SIG-M5 treated with dmso at 0.1 percent for 504 hours (cell line): ENCODE results near the gene SUSD6.
A peak's percentile ranks its signal among the peaks of the same experiment; 100 is the strongest.

Source experiments
- DNase-seq: peaks from one replicate; lab custom pipeline; 2025; ENCODE audit not compliant: unreplicated experiment; lab: John Stamatoyannopoulos, UW

SUSD6 gene

DNA sequence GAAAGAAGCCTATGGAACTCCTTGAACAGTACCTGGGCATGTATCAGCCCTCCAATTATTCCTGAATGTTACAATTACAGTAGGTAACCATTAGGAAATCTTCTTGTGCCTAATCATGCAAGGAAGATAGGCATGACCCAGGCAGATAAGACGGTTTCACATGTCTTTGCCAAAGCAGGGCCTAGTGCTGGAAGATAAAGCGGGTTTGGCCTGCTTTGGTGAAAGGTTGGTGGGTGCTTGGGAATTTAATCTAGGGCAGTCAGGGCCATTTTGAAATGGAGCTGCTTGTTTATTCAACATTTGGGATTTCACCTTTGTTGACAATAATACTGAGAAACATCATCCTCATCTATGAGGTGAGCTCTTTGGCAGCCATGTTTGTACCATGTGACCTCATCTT, 143.1 kb downstream of the SUSD6 start:
- no peak for DNase-seq

DNA sequence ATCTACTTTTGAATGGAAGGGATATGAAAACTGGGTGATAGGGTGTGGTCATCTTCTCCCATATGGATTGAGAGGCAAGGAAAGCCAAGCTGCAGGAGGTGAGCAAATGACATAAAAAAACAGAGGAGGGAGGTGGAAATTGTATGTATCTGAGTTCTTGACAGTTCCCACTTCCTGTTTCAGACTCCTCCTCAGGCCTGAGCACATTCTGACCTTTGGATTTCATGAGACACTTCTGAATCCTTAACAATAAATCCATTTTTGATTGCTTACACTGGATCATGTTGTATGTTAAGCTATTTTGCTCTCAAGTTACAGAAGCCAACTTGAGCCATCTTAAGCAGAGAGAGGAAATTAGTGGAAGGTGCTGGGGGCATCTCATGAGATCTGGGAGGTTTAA, 143.9 kb downstream of the SUSD6 start:
- DNase-seq = peak; percentile 6

DNA sequence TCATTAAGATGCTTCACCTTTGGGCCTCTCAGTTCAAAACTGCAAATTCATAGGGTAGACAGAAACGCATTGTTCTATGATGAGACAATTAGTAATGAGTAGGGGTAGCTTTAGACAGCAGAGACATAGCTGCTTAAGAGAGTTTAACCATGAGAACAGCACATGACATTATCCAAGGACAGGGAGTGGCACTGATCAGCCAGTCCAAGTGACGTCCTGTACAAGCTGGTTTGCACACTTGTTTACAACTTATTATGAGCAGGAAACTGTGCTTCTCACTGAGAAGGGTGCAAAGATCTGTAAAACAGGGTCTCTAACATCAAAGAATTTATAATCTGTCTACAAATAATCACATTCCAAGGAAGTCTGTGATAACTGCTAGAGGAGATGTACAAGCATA, 144.4 kb downstream of the SUSD6 start:
- no peak for DNase-seq

DNA sequence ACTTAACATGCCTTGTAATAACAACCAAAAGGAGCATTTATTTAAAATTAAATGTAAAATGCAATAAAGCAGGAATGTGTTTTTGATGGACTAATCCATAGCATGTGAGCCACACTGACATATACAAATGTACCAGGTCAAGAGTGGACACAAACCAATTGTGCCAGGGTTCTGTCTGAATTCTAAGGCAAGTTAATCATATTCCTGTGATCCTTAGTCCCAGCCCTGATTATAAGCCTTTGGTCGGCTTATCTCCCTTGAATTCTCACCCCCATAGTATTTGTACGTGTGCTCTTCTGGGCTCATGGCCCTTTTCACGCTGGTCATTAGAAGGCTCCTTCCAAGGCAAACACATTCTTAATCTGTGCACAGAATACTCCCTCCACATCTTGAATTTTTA, 144.9 kb downstream of the SUSD6 start:
- no peak for DNase-seq

DNA sequence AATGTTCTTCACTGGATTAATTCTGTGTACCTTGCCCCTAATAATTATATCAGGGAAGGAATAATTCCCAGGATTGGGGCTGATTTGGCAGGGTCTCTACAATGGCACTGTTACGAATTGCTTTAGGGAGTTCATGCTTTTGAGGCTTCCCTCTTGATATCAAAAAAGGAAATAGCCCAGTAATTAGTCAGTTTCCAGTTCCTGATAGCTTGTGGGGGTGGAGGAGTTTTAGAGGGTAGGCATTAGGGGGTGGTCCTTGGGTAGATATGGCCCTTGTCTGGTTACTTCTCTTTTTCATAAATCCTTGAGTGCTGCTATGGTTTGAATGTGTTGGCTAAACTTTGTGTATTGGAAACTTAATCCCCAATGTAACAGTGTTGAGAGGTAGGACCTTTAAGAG, 149.4 kb downstream of the SUSD6 start:
- no peak for DNase-seq

DNA sequence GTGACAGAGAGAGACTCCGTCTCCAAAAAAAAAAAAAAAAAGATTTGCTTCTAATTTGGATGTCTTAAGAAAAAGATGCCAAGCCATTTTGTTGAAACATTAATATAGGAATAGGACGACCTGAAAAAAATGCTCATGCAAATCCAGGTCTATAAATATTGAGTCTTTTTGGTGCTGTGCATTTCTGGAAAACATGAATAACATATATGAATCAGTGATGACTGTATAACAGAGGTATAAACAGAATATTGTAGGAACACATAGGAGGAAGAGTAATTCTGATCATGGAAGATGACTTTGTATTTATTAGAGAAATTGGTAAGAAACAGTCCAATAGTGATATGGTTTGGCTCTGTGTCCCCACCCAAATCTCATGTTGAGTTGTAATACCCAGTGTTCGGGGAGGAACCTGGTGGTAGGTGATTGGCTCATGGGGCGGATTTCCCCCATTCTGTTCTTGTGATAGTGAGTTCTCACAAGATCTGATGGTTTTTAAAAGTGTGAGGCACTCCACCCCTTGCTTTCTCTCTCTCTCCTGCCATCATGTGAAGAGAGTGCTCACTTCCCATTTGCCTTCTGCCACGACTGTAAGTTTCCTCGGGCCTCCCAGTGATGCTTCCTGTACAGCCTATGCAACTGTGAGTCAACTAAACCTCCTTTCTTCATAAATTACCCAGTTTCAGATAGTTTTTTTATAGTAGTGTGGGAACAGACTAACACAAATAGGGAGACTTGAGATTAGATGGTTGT, 152.5 kb downstream of the SUSD6 start:
- no peak for DNase-seq
